OCI-LY7 (cell line): Measurements from ENCODE around the gene SLC41A1. TPM values are rescaled to one million over a fixed set of nuclear protein-coding genes. Genes with fewer than 3 reads are reported as not detected.

Experiments used
- BruUV-seq: library from RNA; stranded (reverse); fragments of 400-500 nt; replicated peaks from 2 replicates; lab custom pipeline; 2021; lab: Mats Ljungman, UMichigan
- CTCF ChIA-PET: fragments of 300-600 bp; sonication (Branson Sonifier 250); formaldehyde crosslinking; loops from one replicate; lab custom pipeline; 2022; ENCODE audit warnings: antibody characterized with exemption; ENCODE audit not compliant: unreplicated experiment; lab: Charles Lee
- POLR2A ChIA-PET: fragments of 300-600 bp; sonication (Branson Sonifier 250); formaldehyde crosslinking; loops from one replicate; lab custom pipeline; 2022; ENCODE audit warnings: antibody characterized with exemption; lab: Charles Lee
- DNase-seq: peaks from one replicate; pipeline ENCODE4 v3.0.0-alpha.2; 2015; ENCODE audit warnings: low spot score
- H2AFZ ChIP-seq: fragments of 200-600 bp; sonication (generic), shearing (Covaris generic); 2 replicates; pipeline ENCODE4 v1.6.1; 2014; ENCODE audit warnings: mild to moderate bottlenecking, antibody characterized with exemption, low read length, moderate library complexity
- H3K27ac ChIP-seq: fragments of 200-600 bp; sonication (generic); 2 replicates; pipeline ENCODE4 v1.5.1; 2014; ENCODE audit warnings: mixed run types, low read depth, mild to moderate bottlenecking, moderate library complexity, low read length, inconsistent platforms; ENCODE audit not compliant: poor library complexity, severe bottlenecking
- H3K36me3 ChIP-seq: fragments of 200-600 bp; sonication (generic); 2 replicates; pipeline ENCODE4 v1.6.1; 2014; ENCODE audit warnings: mild to moderate bottlenecking, antibody characterized with exemption, low read length, moderate library complexity, mixed read lengths; ENCODE audit not compliant: insufficient read depth
- H3K4me1 ChIP-seq: fragments of 200-600 bp; sonication (generic); 2 replicates; pipeline ENCODE4 v1.5.1; 2014; ENCODE audit warnings: mild to moderate bottlenecking, low read length; ENCODE audit not compliant: insufficient read depth, poor library complexity, severe bottlenecking
- H3K4me2 ChIP-seq: fragments of 200-600 bp; sonication (generic); 2 replicates; pipeline ENCODE4 v1.6.1; 2014; ENCODE audit warnings: mild to moderate bottlenecking, low read length
- H3K4me3 ChIP-seq: fragments of 200-600 bp; sonication (generic); 2 replicates; pipeline ENCODE4 v1.5.1; 2014; ENCODE audit warnings: mild to moderate bottlenecking, low read depth, low read length; ENCODE audit not compliant: poor library complexity, severe bottlenecking
- H3K79me2 ChIP-seq: fragments of 200-600 bp; sonication (generic); 2 replicates; pipeline ENCODE4 v1.6.1; 2016; ENCODE audit warnings: low read depth, mild to moderate bottlenecking, low read length, moderate library complexity, mixed read lengths; ENCODE audit not compliant: insufficient read depth
- H3K9me2 ChIP-seq: fragments of 200-600 bp; sonication (generic); 2 replicates; pipeline ENCODE4 v1.6.1; 2016; ENCODE audit warnings: mild to moderate bottlenecking, low read length, mixed read lengths; ENCODE audit not compliant: insufficient read depth
- H3K9me3 ChIP-seq: fragments of 200-600 bp; sonication (generic); 2 replicates; pipeline ENCODE4 v1.6.1; 2014; ENCODE audit warnings: mild to moderate bottlenecking, mixed run types, low read length, mixed read lengths
- H4K20me1 ChIP-seq: fragments of 200-600 bp; sonication (generic); 2 replicates; pipeline ENCODE4 v1.6.1; 2014; ENCODE audit warnings: mild to moderate bottlenecking, antibody characterized with exemption, low read length, moderate library complexity, mixed read lengths; ENCODE audit not compliant: insufficient read depth
- CTCF ChIP-seq: fragments of 200-600 bp; sonication (generic); conservative IDR thresholded peaks from 2 replicates; pipeline ENCODE4 v1.5.1; 2014; ENCODE audit warnings: mild to moderate bottlenecking, antibody characterized with exemption, low read length, moderate library complexity, mixed read lengths
- EZH2phosphoT487 ChIP-seq: fragments of 200-600 bp; sonication (generic); IDR thresholded peaks from 2 replicates; pipeline ENCODE4 v1.6.1; 2018; ENCODE audit warnings: low read depth, borderline replicate concordance, mild to moderate bottlenecking, mixed run types, antibody characterized with exemption, low read length, moderate library complexity, mixed read lengths
- intact Hi-C: fragments of 100-400 bp; cut with micrococcal nuclease; formaldehyde crosslinking; loops from one replicate; pipeline ENCODE4 v1.10.0; 2022; ENCODE audit not compliant: unreplicated experiment
- total RNA-seq, 2 experiments: library from RNA; depleted of rRNA in 1 of 2; stranded (reverse); fragments of >200 nt in 1 of 2; shearing (Covaris generic) in 1 of 2; gene quantifications; 2 replicates each; pipeline ENCODE4 v1.2.3, GENCODE V29; 2014 to 2022

The SLC41A1 gene
- total RNA-seq, 2 experiments from 2014 or later = 3.2 to 8.2 TPM

- Histone ChIP-seq H4K20me1 (no peaks in the 10 kb centered on the region), H3K79me2 (no peaks in the 10 kb centered on the region), H3K36me3 (no peaks in the 10 kb centered on the region), H3K4me2 (no peak overlapping the region), H3K9me3 (no peaks in the 10 kb centered on the region), H3K4me3 (no peak overlapping the region), H3K9me2 (no peaks in the 10 kb centered on the region), H3K27ac (no peak overlapping the region), H2AFZ (no peak overlapping the region), H3K4me1 (no peaks in the 10 kb centered on the region)
- no peak for DNase-seq
- ChIA-PET CTCF (interaction anchor here (0.6 kb wide), 1 partner anchor 1524 kb away, joined by 4 read pairs; no protein-coding TSS in a partner anchor), POLR2A (no interaction called here)
- no peak for TF ChIP-seq EZH2phosphoT487
- TF ChIP-seq CTCF = no peak
- no TSS peak for BruUV-seq
- intact Hi-C loops = no loop called here
Measured at GRCh38 chr1:205832326-205832751, 19.3 kb upstream of the SLC41A1 start.

- no peaks in the 10 kb centered on the region for H3K36me3 ChIP-seq
- no peak overlapping the region for H3K4me2 ChIP-seq
- ChIA-PET CTCF (no interaction called here), POLR2A (interaction anchor here (1.4 kb wide), 1 partner anchor 22 kb away, joined by 3 read pairs; no protein-coding TSS in a partner anchor)
- TF ChIP-seq EZH2phosphoT487 (no peak), CTCF (no peak)
- no peak overlapping the region for H2AFZ ChIP-seq
- no peaks in the 10 kb centered on the region for H3K9me2 ChIP-seq
- H3K4me3 ChIP-seq = no peak overlapping the region
- peaks cover 7% of the 10 kb centered on the region for H3K4me1 ChIP-seq
- 0 out of 2 replicates have a peak, but pooled peaks cover 8% of the 10 kb centered on the region for H3K9me3 ChIP-seq
- BruUV-seq = no TSS peak
- no peak for DNase-seq
- intact Hi-C loops = no loop called here
- H3K27ac ChIP-seq = no peak overlapping the region
- H3K79me2 ChIP-seq = no peaks in the 10 kb centered on the region
- no peaks in the 10 kb centered on the region for H4K20me1 ChIP-seq
Measured at GRCh38 chr1:205827623-205828022, 14.6 kb upstream of the SLC41A1 start.

GRCh38 chr1:205826995-205827394 lies 14.0 kb upstream of the SLC41A1 start:
- Histone ChIP-seq H4K20me1 (no peaks in the 10 kb centered on the region), H3K9me2 (no peaks in the 10 kb centered on the region), H3K79me2 (no peaks in the 10 kb centered on the region), H3K4me2 (no peak overlapping the region), H3K27ac (no peak overlapping the region), H3K4me3 (no peak overlapping the region), H3K36me3 (no peaks in the 10 kb centered on the region), H3K4me1 (peaks cover 7% of the 10 kb centered on the region), H3K9me3 (peaks cover 13% of the 10 kb centered on the region; the same call in 1 of the 2 replicates), H2AFZ (no peak overlapping the region)
- ChIA-PET CTCF (no interaction called here), POLR2A (interaction anchor here (1.4 kb wide), 1 partner anchor 22 kb away, joined by 3 read pairs; no protein-coding TSS in a partner anchor)
- intact Hi-C loops = no loop called here
- no peak for DNase-seq
- BruUV-seq = no TSS peak
- TF ChIP-seq CTCF (no peak), EZH2phosphoT487 (no peak)
